GM12878 (cell line): Measurements from ENCODE around the gene ALOXE3. TPM values are rescaled to one million over a fixed set of nuclear protein-coding genes. Genes with fewer than 3 reads are reported as not detected.

ENCODE experiments used
- ATAC-seq: fragments of 200-7000 bp; cut with Tn5 transposase; 3 replicates; pipeline ENCODE4 v1.9.1; 2020; ENCODE audit warnings: mild to moderate bottlenecking, moderate library complexity
- BruUV-seq: library from RNA; stranded (reverse); fragments of 400-500 nt; replicated peaks from 2 replicates; lab custom pipeline; 2021; lab: Mats Ljungman, UMichigan
- CTCF ChIA-PET: fragments of 300-600 bp; sonication (Branson Sonifier 250); formaldehyde crosslinking; extraction: SDS; loops from one replicate; lab custom pipeline; 2021; ENCODE audit warnings: inconsistent platforms; lab: Yijun Ruan, JAX
- POLR2A ChIA-PET: fragments of 350-600 bp; formaldehyde crosslinking; extraction: SDS; loops from one replicate; lab custom pipeline; 2021; ENCODE audit warnings: inconsistent platforms; lab: Charles Lee
- RAD21 ChIA-PET: fragments of 300-600 bp; sonication (Branson Sonifier 250); formaldehyde crosslinking; loops from one replicate; lab custom pipeline; 2023; ENCODE audit warnings: antibody characterized with exemption; ENCODE audit not compliant: unreplicated experiment; lab: Charles Lee
- SMC1A ChIA-PET: fragments of 300-600 bp; sonication (Branson Sonifier 250); formaldehyde crosslinking; loops from one replicate; lab custom pipeline; 2023; ENCODE audit not compliant: unreplicated experiment, uncharacterized antibody; lab: Charles Lee
- DNase-seq: peaks from one replicate; pipeline ENCODE4 v3.0.0-alpha.2; 2011; ENCODE audit warnings: low read depth, low spot score
- FAIRE-seq: peaks from 3 replicates; lab custom pipeline; 2011; peaks lifted over from hg19 to GRCh38; lab: Jason Lieb, UNC
- H2AFZ ChIP-seq: 2 replicates; pipeline ENCODE4 v1.6.0; 2011; ENCODE audit warnings: low read depth, low read length, control low read depth; ENCODE audit not compliant: control insufficient read depth
- H3K27ac ChIP-seq: 2 replicates; pipeline ENCODE4 v1.5.1; 2011; ENCODE audit warnings: control low read depth; ENCODE audit not compliant: control insufficient read depth, insufficient read depth
- H3K27me3 ChIP-seq, 2 experiments: replicated peaks in 1 of 2; 2 replicates each; pipeline versions ENCODE4 v1.6.0 to v1.6.1; 2011; ENCODE audit warnings: low read length in 1 of 2; ENCODE audit not compliant: control insufficient read depth in 2 of 2, insufficient read depth in 2 of 2
- H3K36me3 ChIP-seq, 2 experiments: 2 replicates each; pipeline ENCODE4 v1.5.1; 2011; ENCODE audit warnings: low read length in 1 of 2; ENCODE audit not compliant: control insufficient read depth in 2 of 2, insufficient read depth in 2 of 2
- H3K4me1 ChIP-seq: 2 replicates; pipeline ENCODE4 v1.6.1; 2011; ENCODE audit warnings: mild to moderate bottlenecking, low read length, moderate library complexity, mixed read lengths; ENCODE audit not compliant: control insufficient read depth, insufficient read depth
- H3K4me2 ChIP-seq: 2 replicates; pipeline ENCODE4 v1.6.0; 2011; ENCODE audit warnings: control low read depth; ENCODE audit not compliant: control insufficient read depth, insufficient read depth
- H3K4me3 ChIP-seq: fragments of 200-600 bp; sonication (generic); 2 replicates; pipeline ENCODE4 v1.5.1; 2016
- H3K79me2 ChIP-seq: 2 replicates; pipeline ENCODE4 v1.6.0; 2011; ENCODE audit warnings: low read length; ENCODE audit not compliant: control insufficient read depth, insufficient read depth
- H3K9ac ChIP-seq: 2 replicates; pipeline ENCODE4 v1.8.0; 2011; ENCODE audit warnings: low read length, control low read depth, mixed read lengths; ENCODE audit not compliant: control insufficient read depth, insufficient read depth
- H3K9me3 ChIP-seq: replicated peaks from 3 replicates; pipeline ENCODE4 v1.5.1; 2011; ENCODE audit warnings: mild to moderate bottlenecking, low read length; ENCODE audit not compliant: control insufficient read depth, insufficient read depth
- H4K20me1 ChIP-seq: 2 replicates; pipeline ENCODE4 v1.6.0; 2011; ENCODE audit not compliant: control insufficient read depth, insufficient read depth
- POLR2AphosphoS2 ChIP-seq: IDR thresholded peaks from 2 replicates; pipeline ENCODE4 v1.6.1; 2011; ENCODE audit warnings: low read depth, mild to moderate bottlenecking, low read length, improper control_type of control experiment, moderate library complexity
- RB1 ChIP-seq: fragments of 450-650 bp; formaldehyde crosslinking; IDR thresholded peaks from 2 replicates; pipeline ENCODE4 v1.6.1; 2017; ENCODE audit warnings: mild to moderate bottlenecking, borderline replicate concordance
- ZNF384 ChIP-seq: IDR thresholded peaks from 2 replicates; pipeline ENCODE4 v1.6.1; 2012; ENCODE audit warnings: low read depth, mild to moderate bottlenecking, low read length, improper control_type of control experiment, borderline replicate concordance
- whole genome bisulfite sequencing: methylation state at CpG from one replicate; pipeline ENCODE4 v1.1.6; 2016; ENCODE audit warnings: low lambda C conversion rate; ENCODE audit not compliant: insufficient replicate concordance, insufficient coverage; ENCODE audit errors: missing lambda C conversion rate; 5-methylcytosine and 5-hydroxymethylcytosine counted together
- in situ Hi-C: fragments of 300-500 bp; cut with MboI; formaldehyde crosslinking; loops from 9 replicates; pipeline ENCODE4 v1.14.3; 2018; ENCODE audit warnings: mixed read lengths
- intact Hi-C: fragments of 100-400 bp; cut with micrococcal nuclease; formaldehyde crosslinking; loops from one replicate; pipeline ENCODE4 v1.14.2; 2022; ENCODE audit not compliant: unreplicated experiment
- polyA plus RNA-seq, 11 experiments: library from polyadenylated mRNA; depleted of rRNA in 4 of 11; unstranded in 6 of 11; stranded (reverse) in 5 of 11; fragments of >200 nt; fragmentation: Nextera tagmentation in 4 of 11; fragmentation: Illumina TruSeq in 1 of 11; extraction: Ambion mirVana in 4 of 11; extraction: Trizol in 1 of 11; gene quantifications; 1 replicate in 1 of 11; 2 replicates in 10 of 11; pipeline versions ENCODE4 v1.2.1 to v1.2.3, GENCODE V29; 2011 to 2016; ENCODE audit warnings: inconsistent platforms in 2 of 11, missing spikeins in 2 of 11, low read depth in 1 of 11
- total RNA-seq, 4 experiments: library from RNA; depleted of rRNA in 3 of 4; stranded (reverse); fragments of >200 nt in 3 of 4; fragmentation: Illumina TruSeq in 1 of 4; extraction: Trizol in 1 of 4; gene quantifications; 2 replicates each; pipeline versions ENCODE4 v1.2.1 to v1.2.3, GENCODE V29; 2013 to 2021
- TF ChIP-seq, protein P1 (sequence below): fragments of 450-650 bp; IDR thresholded peaks from 2 replicates; pipeline ENCODE4 v1.6.1; 2017; ENCODE audit warnings: mild to moderate bottlenecking, moderate library complexity

The ALOXE3 gene
- total and polyA plus RNA-seq, 10 of the 15 experiments (the other 5 are each of a cell fraction or from before 2014, with no cell fraction given) = 0.04 TPM; not detected in 9

DNA sequence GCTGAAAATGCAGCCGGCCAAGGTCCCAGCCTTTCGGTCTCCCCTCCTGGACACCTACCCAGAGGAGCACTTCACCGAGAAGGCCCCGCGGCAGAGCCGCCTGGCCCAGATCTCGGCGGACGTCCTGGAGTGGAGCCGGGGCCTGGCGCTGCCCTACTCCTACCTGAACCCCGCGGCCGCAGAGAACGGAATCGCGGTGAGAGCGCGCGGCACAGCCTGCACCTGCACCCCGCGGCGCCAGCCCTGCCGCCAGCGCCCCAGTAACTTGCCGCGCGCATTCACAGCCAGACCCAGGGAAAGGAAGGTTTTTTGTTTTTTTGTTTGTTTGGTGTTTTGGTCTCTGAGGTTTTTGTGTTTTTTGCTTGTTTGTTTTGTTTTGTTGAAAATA lies 46.0 kb downstream of the ALOXE3 start:
- H3K79me2 ChIP-seq = no peaks in the 10 kb centered on the region
- ChIA-PET CTCF (interaction anchor here (1.2 to 9.4 kb wide), 4 partner anchors 11 to 45 kb away, joined by 3 to 116 read pairs (median 64); partner anchors contain the start of gene ALOXE3), RAD21 (no interaction called here), POLR2A (no interaction called here), SMC1A (no interaction called here)
- no peak overlapping the region for H3K4me3 ChIP-seq
- H3K27me3 ChIP-seq = peaks cover 8 to 20% of the 10 kb centered on the region in 2 experiments
- intact Hi-C loops (loop anchor here (10.0 kb wide), 1 partner anchor 672 kb away; the partner anchor contains the start of gene CCDC42), in situ Hi-C loops (loop anchor here (10.0 kb wide), 1 partner anchor 672 kb away; the partner anchor contains the start of gene CCDC42)
- no peak for ATAC-seq
- no peaks in the 10 kb centered on the region for H3K4me1 ChIP-seq
- H4K20me1 ChIP-seq = no peaks in the 10 kb centered on the region
- H3K4me2 ChIP-seq = no peak overlapping the region
- no peak for FAIRE-seq
- TF ChIP-seq ZNF384 (no peak), POLR2AphosphoS2 (no peak), RB1 (no peak)
- TF ChIP-seq, protein P1, sequence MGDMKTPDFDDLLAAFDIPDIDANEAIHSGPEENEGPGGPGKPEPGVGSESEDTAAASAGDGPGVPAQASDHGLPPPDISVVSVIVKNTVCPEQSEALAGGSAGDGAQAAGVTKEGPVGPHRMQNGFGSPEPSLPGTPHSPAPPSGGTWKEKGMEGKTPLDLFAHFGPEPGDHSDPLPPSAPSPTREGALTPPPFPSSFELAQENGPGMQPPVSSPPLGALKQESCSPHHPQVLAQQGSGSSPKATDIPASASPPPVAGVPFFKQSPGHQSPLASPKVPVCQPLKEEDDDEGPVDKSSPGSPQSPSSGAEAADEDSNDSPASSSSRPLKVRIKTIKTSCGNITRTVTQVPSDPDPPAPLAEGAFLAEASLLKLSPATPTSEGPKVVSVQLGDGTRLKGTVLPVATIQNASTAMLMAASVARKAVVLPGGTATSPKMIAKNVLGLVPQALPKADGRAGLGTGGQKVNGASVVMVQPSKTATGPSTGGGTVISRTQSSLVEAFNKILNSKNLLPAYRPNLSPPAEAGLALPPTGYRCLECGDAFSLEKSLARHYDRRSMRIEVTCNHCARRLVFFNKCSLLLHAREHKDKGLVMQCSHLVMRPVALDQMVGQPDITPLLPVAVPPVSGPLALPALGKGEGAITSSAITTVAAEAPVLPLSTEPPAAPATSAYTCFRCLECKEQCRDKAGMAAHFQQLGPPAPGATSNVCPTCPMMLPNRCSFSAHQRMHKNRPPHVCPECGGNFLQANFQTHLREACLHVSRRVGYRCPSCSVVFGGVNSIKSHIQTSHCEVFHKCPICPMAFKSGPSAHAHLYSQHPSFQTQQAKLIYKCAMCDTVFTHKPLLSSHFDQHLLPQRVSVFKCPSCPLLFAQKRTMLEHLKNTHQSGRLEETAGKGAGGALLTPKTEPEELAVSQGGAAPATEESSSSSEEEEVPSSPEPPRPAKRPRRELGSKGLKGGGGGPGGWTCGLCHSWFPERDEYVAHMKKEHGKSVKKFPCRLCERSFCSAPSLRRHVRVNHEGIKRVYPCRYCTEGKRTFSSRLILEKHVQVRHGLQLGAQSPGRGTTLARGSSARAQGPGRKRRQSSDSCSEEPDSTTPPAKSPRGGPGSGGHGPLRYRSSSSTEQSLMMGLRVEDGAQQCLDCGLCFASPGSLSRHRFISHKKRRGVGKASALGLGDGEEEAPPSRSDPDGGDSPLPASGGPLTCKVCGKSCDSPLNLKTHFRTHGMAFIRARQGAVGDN = no peak
- H3K9ac ChIP-seq = no peak overlapping the region
- H3K36me3 ChIP-seq = no peaks in the 10 kb centered on the region
- DNase-seq = no peak
- 46% methylated on average over 28 of the region's 28 CpGs for WGBS
- no peak overlapping the region for H3K27ac ChIP-seq
- no TSS peak for BruUV-seq
- no peak overlapping the region for H2AFZ ChIP-seq
- H3K9me3 ChIP-seq = no peaks in the 10 kb centered on the region
